GM19463 (cell line): ENCODE results near the gene AGPAT3.

ENCODE experiments used
- ATAC-seq: cut with Tn5 transposase; IDR thresholded peaks from one replicate; pipeline ENCODE4 v1.9.1; 2021; ENCODE audit warnings: mild to moderate bottlenecking, moderate library complexity; ENCODE audit not compliant: unreplicated experiment

The AGPAT3 gene

GRCh38 chr21:43921571-43921978 is 56.6 kb downstream of the AGPAT3 start:
- no peak for ATAC-seq

- ATAC-seq = no peak
Observed at GRCh38 chr21:43921979-43922945, 57.2 kb downstream of the AGPAT3 start.

GRCh38 chr21:43922949-43923348 is 57.9 kb downstream of the AGPAT3 start:
- no peak for ATAC-seq

- no peak for ATAC-seq
Observed at GRCh38 chr21:43923391-43923790, 58.4 kb downstream of the AGPAT3 start.

- no peak for ATAC-seq
Observed at GRCh38 chr21:43924421-43925095, 59.5 kb downstream of the AGPAT3 start.

GRCh38 chr21:43925096-43925481 is 60.1 kb downstream of the AGPAT3 start:
- ATAC-seq = no peak

- no peak for ATAC-seq
Observed at GRCh38 chr21:43925609-43926008, 60.6 kb downstream of the AGPAT3 start.

GRCh38 chr21:43926196-43926595 is 61.2 kb downstream of the AGPAT3 start:
- ATAC-seq = no peak

- no peak for ATAC-seq
Observed at GRCh38 chr21:43927591-43928221, 62.7 kb downstream of the AGPAT3 start.

- ATAC-seq = no peak
Observed at GRCh38 chr21:43928222-43929125, 63.5 kb downstream of the AGPAT3 start.

- no peak for ATAC-seq
Observed at GRCh38 chr21:43929217-43929971, 64.4 kb downstream of the AGPAT3 start.

- ATAC-seq = no peak
Observed at GRCh38 chr21:43930074-43930847, 65.2 kb downstream of the AGPAT3 start.

GRCh38 chr21:43930848-43931375 is 65.9 kb downstream of the AGPAT3 start:
- no peak for ATAC-seq

GRCh38 chr21:43931489-43931888 is 66.5 kb downstream of the AGPAT3 start:
- no peak for ATAC-seq

- ATAC-seq = no peak
Observed at GRCh38 chr21:43932005-43932404, 67.0 kb downstream of the AGPAT3 start.

GRCh38 chr21:43933199-43933598 is 68.2 kb downstream of the AGPAT3 start:
- no peak for ATAC-seq

- ATAC-seq = no peak
Observed at GRCh38 chr21:43933680-43934079, 68.7 kb downstream of the AGPAT3 start.

- no peak for ATAC-seq
Observed at GRCh38 chr21:43934116-43934515, 69.1 kb downstream of the AGPAT3 start.
